H1 (cell line): ENCODE results near the gene SGCD. TPM values are rescaled to one million over a fixed set of nuclear protein-coding genes. Genes with fewer than 3 reads are reported as not detected.

ENCODE experiments used
- CTCF ChIA-PET: fragments of 300-600 bp; sonication (Branson Sonifier 250); formaldehyde crosslinking; loops from one replicate; lab custom pipeline; 2021; ENCODE audit not compliant: partially characterized antibody; lab: Charles Lee
- POLR2A ChIA-PET: fragments of 300-600 bp; sonication (Branson Sonifier 250); formaldehyde crosslinking; loops from one replicate; lab custom pipeline; 2021; ENCODE audit warnings: inconsistent platforms; ENCODE audit not compliant: partially characterized antibody; lab: Charles Lee
- DNase-seq, 2 experiments: peaks; one replicate each; pipeline versions ENCODE4 v3.0.0 to v3.0.0-alpha.2; 2010 to 2022; ENCODE audit warnings: low spot score in 2 of 2, low read depth in 1 of 2, mixed read lengths in 1 of 2
- FAIRE-seq: peaks from 2 replicates; lab custom pipeline; 2011; peaks lifted over from hg19 to GRCh38; lab: Jason Lieb, UNC
- H2AFZ ChIP-seq: 2 replicates; pipeline ENCODE4 v1.8.1; 2012; ENCODE audit warnings: low read length, inconsistent platforms
- H2AK5ac ChIP-seq: 2 replicates; pipeline ENCODE4 v1.6.1; 2013; ENCODE audit warnings: low read depth, low read length
- H2BK120ac ChIP-seq: replicated peaks from 2 replicates; pipeline ENCODE3; 2013; ENCODE audit warnings: low read depth, low read length, inconsistent platforms
- H2BK12ac ChIP-seq: 2 replicates; pipeline ENCODE4 v1.6.1; 2013; ENCODE audit warnings: low read depth, low read length
- H2BK15ac ChIP-seq: 2 replicates; pipeline ENCODE4 v1.6.1; 2013; ENCODE audit warnings: low read length
- H2BK20ac ChIP-seq: 2 replicates; pipeline ENCODE4 v1.6.1; 2013; ENCODE audit warnings: low read length
- H2BK5ac ChIP-seq: 2 replicates; pipeline ENCODE4 v1.6.1; 2013; ENCODE audit warnings: low read depth, low read length
- H3K14ac ChIP-seq: 2 replicates; pipeline ENCODE4 v1.6.1; 2013; ENCODE audit warnings: inconsistent platforms; ENCODE audit not compliant: insufficient read length
- H3K18ac ChIP-seq: 2 replicates; pipeline ENCODE4 v1.6.1; 2013; ENCODE audit warnings: low read length; ENCODE audit errors: extremely low read depth
- H3K23ac ChIP-seq: 2 replicates; pipeline ENCODE4 v1.6.1; 2013; ENCODE audit warnings: inconsistent platforms; ENCODE audit not compliant: insufficient read length
- H3K23me2 ChIP-seq: 2 replicates; pipeline ENCODE4 v1.6.1; 2013; ENCODE audit warnings: low read depth, low read length
- H3K27ac ChIP-seq: 2 replicates; pipeline ENCODE4 v1.6.1; 2011; ENCODE audit warnings: low read depth, low read length, inconsistent platforms
- H3K27me3 ChIP-seq, 4 experiments: replicated peaks in 1 of 4; 1 replicate in 1 of 4; 2 replicates in 3 of 4; pipeline versions ENCODE4 v1.6.1 to v1.8.1; 2011 to 2013; ENCODE audit warnings: low read length in 3 of 4, mild to moderate bottlenecking in 3 of 4, inconsistent platforms in 2 of 4, mixed read lengths in 2 of 4, moderate library complexity in 1 of 4; ENCODE audit not compliant: control insufficient read depth in 3 of 4, insufficient read depth in 3 of 4; ENCODE audit errors: extremely low read depth in 1 of 4
- H3K36me3 ChIP-seq, 4 experiments: 2 replicates each; pipeline versions ENCODE4 v1.6.1 to v1.8.1; 2011 to 2013; ENCODE audit warnings: mild to moderate bottlenecking in 4 of 4, low read length in 3 of 4, moderate library complexity in 2 of 4, control low read depth in 1 of 4, inconsistent platforms in 1 of 4; ENCODE audit not compliant: insufficient read depth in 4 of 4, control insufficient read depth in 2 of 4
- H3K4ac ChIP-seq: replicated peaks from 2 replicates; pipeline ENCODE3; 2013; ENCODE audit warnings: low read length, low read depth, mixed read lengths, inconsistent platforms; ENCODE audit not compliant: insufficient read length
- H3K4me1 ChIP-seq, 4 experiments: replicated peaks in 1 of 4; 1 replicate in 1 of 4; 2 replicates in 3 of 4; pipeline versions ENCODE4 v1.6.1 to v1.8.1; 2011 to 2013; ENCODE audit warnings: low read length in 3 of 4, inconsistent platforms in 2 of 4, mixed read lengths in 1 of 4; ENCODE audit not compliant: insufficient read depth in 4 of 4, control insufficient read depth in 3 of 4
- H3K4me2 ChIP-seq, 2 experiments: 2 replicates each; pipeline versions ENCODE4 v1.6.1 to v1.8.1; 2011 to 2013; ENCODE audit warnings: low read depth in 2 of 2, low read length in 2 of 2, control low read depth in 1 of 2, inconsistent platforms in 1 of 2, mild to moderate bottlenecking in 1 of 2; ENCODE audit not compliant: insufficient read depth in 1 of 2
- H3K4me3 ChIP-seq, 4 experiments: fragments of 200-600, 300-600 bp in 1 of 4; sonication (generic), shearing (Covaris generic), sonication (Bioruptor Twin) in 1 of 4; 2 replicates each; pipeline versions ENCODE4 v1.5.1 to v1.8.1; 2011 to 2016; ENCODE audit warnings: low read length in 4 of 4, low read depth in 3 of 4, control low read depth in 2 of 4, inconsistent platforms in 2 of 4, mild to moderate bottlenecking in 2 of 4, mixed read lengths in 1 of 4, moderate library complexity in 1 of 4; ENCODE audit not compliant: insufficient read depth in 2 of 4; ENCODE audit errors: extremely low read depth in 1 of 4
- H3K56ac ChIP-seq: replicated peaks from 2 replicates; pipeline ENCODE3; 2013; ENCODE audit warnings: low read depth, mild to moderate bottlenecking, mixed read lengths, low read length, inconsistent platforms; ENCODE audit not compliant: insufficient read length
- H3K79me1 ChIP-seq: 2 replicates; pipeline ENCODE4 v1.6.1; 2013; ENCODE audit warnings: low read depth, low read length, control low read depth
- H3K79me2 ChIP-seq, 2 experiments: 2 replicates each; pipeline versions ENCODE4 v1.6.1 to v1.8.1; 2012 to 2013; ENCODE audit warnings: low read length in 2 of 2, mild to moderate bottlenecking in 2 of 2, inconsistent platforms in 1 of 2; ENCODE audit not compliant: insufficient read depth in 2 of 2, control insufficient read depth in 1 of 2
- H3K9ac ChIP-seq, 4 experiments: replicated peaks in 1 of 4; 1 replicate in 1 of 4; 2 replicates in 3 of 4; pipeline versions ENCODE4 v1.6.1 to v1.8.1; 2011 to 2013; ENCODE audit warnings: low read depth in 3 of 4, low read length in 3 of 4, control low read depth in 2 of 4, mild to moderate bottlenecking in 2 of 4, moderate library complexity in 2 of 4, inconsistent platforms in 1 of 4; ENCODE audit errors: extremely low read depth in 1 of 4
- H3K9me3 ChIP-seq, 2 experiments: 2 replicates each; pipeline versions ENCODE4 v1.6.1 to v1.8.1; 2012 to 2013; ENCODE audit warnings: mild to moderate bottlenecking in 2 of 2, moderate library complexity in 2 of 2, control low read depth in 1 of 2, inconsistent platforms in 1 of 2, low read depth in 1 of 2, low read length in 1 of 2, mixed read lengths in 1 of 2; ENCODE audit not compliant: insufficient read depth in 2 of 2
- H4K20me1 ChIP-seq, 2 experiments: replicated peaks in 1 of 2; 2 replicates each; pipeline versions ENCODE3 to v1.8.1; 2011 to 2013; ENCODE audit warnings: inconsistent platforms in 2 of 2, low read length in 2 of 2, mild to moderate bottlenecking in 1 of 2; ENCODE audit not compliant: insufficient read depth in 2 of 2, control insufficient read depth in 1 of 2
- H4K5ac ChIP-seq: 2 replicates; pipeline ENCODE4 v1.6.1; 2013; ENCODE audit warnings: low read length, low read depth, mixed read lengths, inconsistent platforms; ENCODE audit not compliant: insufficient read length
- H4K8ac ChIP-seq: 2 replicates; pipeline ENCODE4 v1.8.0; 2013; ENCODE audit warnings: mild to moderate bottlenecking, moderate library complexity, low read length, inconsistent platforms; ENCODE audit not compliant: insufficient read depth; ENCODE audit errors: extremely low read depth
- H4K91ac ChIP-seq: replicated peaks from 2 replicates; pipeline ENCODE3; 2013; ENCODE audit warnings: low read length, mixed read lengths, inconsistent platforms; ENCODE audit not compliant: insufficient read length
- CBX5 ChIP-seq: fragments of 300-800, 300-1000 bp; sonication (generic); IDR thresholded peaks from 2 replicates; pipeline ENCODE4 v1.7.1; 2016; ENCODE audit warnings: antibody characterized with exemption, low read length, low read depth
- CEBPB ChIP-seq: IDR thresholded peaks from 2 replicates; pipeline ENCODE4 v1.6.1; 2012; ENCODE audit warnings: low read depth, low read length
- FOSL1 ChIP-seq: IDR thresholded peaks from 2 replicates; pipeline ENCODE4 v1.6.1; 2011; ENCODE audit warnings: mild to moderate bottlenecking, low read depth, low read length, moderate library complexity; ENCODE audit not compliant: insufficient read depth
- GTF2F1 ChIP-seq: IDR thresholded peaks from 2 replicates; pipeline ENCODE4 v1.6.1; 2012; ENCODE audit warnings: low read depth, low read length, improper control_type of control experiment, borderline replicate concordance
- JUN ChIP-seq: IDR thresholded peaks from 2 replicates; pipeline ENCODE4 v1.6.1; 2011; ENCODE audit warnings: low read depth, mild to moderate bottlenecking, improper control_type of control experiment, low read length
- MAX ChIP-seq: IDR thresholded peaks from 2 replicates; pipeline ENCODE4 v1.6.1; 2012; ENCODE audit warnings: inconsistent platforms
- NRF1 ChIP-seq: IDR thresholded peaks from 2 replicates; pipeline ENCODE4 v1.6.1; 2011; ENCODE audit warnings: mild to moderate bottlenecking, low read depth, low read length, improper control_type of control experiment
- POU5F1 ChIP-seq: IDR thresholded peaks from 2 replicates; pipeline ENCODE4 v1.6.1; 2011; ENCODE audit warnings: low read depth, mild to moderate bottlenecking, low read length, moderate library complexity
- TBP ChIP-seq: IDR thresholded peaks from 2 replicates; pipeline ENCODE4 v1.6.1; 2011; ENCODE audit warnings: low read depth, low read length, improper control_type of control experiment
- TEAD4 ChIP-seq: IDR thresholded peaks from 2 replicates; pipeline ENCODE4 v1.6.1; 2012; ENCODE audit warnings: low read depth, low read length, inconsistent platforms, mixed read lengths
- polyA plus RNA-seq, 7 experiments: library from polyadenylated mRNA; depleted of rRNA in 3 of 7; stranded (reverse) in 5 of 7; unstranded in 2 of 7; fragments of >200 nt in 5 of 7; fragments of 200-250 nt in 2 of 7; gene quantifications; 1 replicate in 5 of 7; 2 replicates in 1 of 7; 4 replicates in 1 of 7; pipeline versions ENCODE4 v1.2.1 to v1.2.3, GENCODE V29; 2011 to 2013; ENCODE audit warnings: missing spikeins in 2 of 7, mixed read lengths in 2 of 7
- total RNA-seq: library from RNA; stranded (reverse); fragmentation: NEBNext Ultra II Directional; extraction: Animal tissue kit (Norgen Biotek cat#: 25700); gene quantifications from 2 replicates; pipeline ENCODE4 v1.2.1, GENCODE V29; 2021

Gene SGCD
- total and polyA plus RNA-seq, 2 of the 8 experiments (the other 6 are each of a cell fraction or from before 2014, with no cell fraction given), result 0.04 to 0.08 TPM

GRCh38 chr5:156376751-156377150 lies 49.8 kb downstream of the SGCD start:
- Histone ChIP-seq H3K23ac (no peak overlapping the region), H4K20me1 (no peaks in the 10 kb centered on the region), H4K8ac (no peak overlapping the region), H3K14ac (no peak overlapping the region), H3K27me3 (no peaks in the 10 kb centered on the region), H3K79me1 (no peaks in the 10 kb centered on the region), H3K56ac (no peak overlapping the region), H3K4ac (no peak overlapping the region), H2BK120ac (no peak overlapping the region), H4K5ac (no peak overlapping the region), H3K4me3 (no peak overlapping the region), H2BK20ac (no peak overlapping the region), H3K18ac (no peak overlapping the region), H3K4me1 (no peaks in the 10 kb centered on the region), H3K23me2 (no peaks in the 10 kb centered on the region), H3K9me3 (no peaks in the 10 kb centered on the region), H2AFZ (no peak overlapping the region), H2BK15ac (no peak overlapping the region), H3K79me2 (no peaks in the 10 kb centered on the region), H4K91ac (no peak overlapping the region), H2BK12ac (no peak overlapping the region), H2AK5ac (no peak overlapping the region), H3K36me3 (no peaks in the 10 kb centered on the region), H2BK5ac (no peak overlapping the region), H3K4me2 (no peak overlapping the region), H3K9ac (no peak overlapping the region), H3K27ac (no peak overlapping the region)
- POLR2A ChIA-PET, result no interaction called here
- CTCF ChIA-PET, result no interaction called here
- FAIRE-seq (no peak), DNase-seq (no peak)
- TF ChIP-seq POU5F1 (no peak), FOSL1 (no peak), JUN (no peak), CEBPB (no peak), TBP (no peak), CBX5 (no peak), NRF1 (no peak), GTF2F1 (no peak), TEAD4 (no peak), MAX (no peak)
